Kidney epithelial cell (primary cell): ENCODE results near the gene TRANK1. TPM values are rescaled to one million over a fixed set of nuclear protein-coding genes. Genes with fewer than 3 reads are reported as not detected.

Experiments
- DNase-seq: peaks from one replicate; pipeline ENCODE4 v3.0.0-alpha.2; 2010; ENCODE audit warnings: low read depth
- H3K27me3 ChIP-seq: 2 replicates; pipeline ENCODE4 v1.6.0; 2011; ENCODE audit warnings: low read length; ENCODE audit not compliant: control insufficient read depth, insufficient read depth
- H3K36me3 ChIP-seq: 2 replicates; pipeline ENCODE4 v1.5.1; 2011; ENCODE audit warnings: low read length; ENCODE audit not compliant: control insufficient read depth, insufficient read depth
- H3K4me3 ChIP-seq: 2 replicates; pipeline ENCODE4 v1.5.1; 2011; ENCODE audit warnings: low read depth, mild to moderate bottlenecking, control low read depth, low read length
- CTCF ChIP-seq: IDR thresholded peaks from 2 replicates; pipeline ENCODE4 v1.5.1; 2011; ENCODE audit warnings: mild to moderate bottlenecking, moderate library complexity, low read length, control low read depth, inconsistent platforms; ENCODE audit not compliant: insufficient read depth, poor library complexity, severe bottlenecking
- total RNA-seq: library from RNA; depleted of rRNA; stranded (reverse); fragments of >200 nt; gene quantifications from 2 replicates; pipeline ENCODE4 v1.2.3, GENCODE V29; 2015

Gene TRANK1
- total RNA-seq, 1 donor from 2014 or later: 7.1 TPM

DNA sequence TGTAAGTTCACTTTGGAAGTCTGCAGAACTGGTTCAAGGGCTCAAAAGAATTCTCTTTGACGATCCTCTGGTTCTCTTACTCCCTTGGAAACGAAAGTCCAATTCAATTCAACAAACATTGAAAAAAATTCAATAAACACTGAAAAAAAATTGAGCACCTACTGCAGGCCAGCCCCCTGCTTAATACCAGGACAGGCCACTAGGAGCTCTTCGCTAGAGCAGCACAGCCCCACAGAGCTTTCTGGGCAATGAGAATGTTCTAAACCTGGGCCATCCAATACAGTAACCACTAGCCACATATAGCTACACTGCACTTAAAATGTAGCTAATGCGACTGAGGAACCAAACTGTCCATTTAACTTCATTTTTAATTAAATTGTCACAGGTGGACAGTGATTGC, 130.1 kb downstream of the TRANK1 start:
- Histone ChIP-seq H3K36me3 (no peaks in the 10 kb centered on the region), H3K27me3 (peaks cover 2% of the 10 kb centered on the region), H3K4me3 (no peak overlapping the region)
- peak; percentile 3 for TF ChIP-seq CTCF
- no peak for DNase-seq

- Histone ChIP-seq H3K4me3 (no peak overlapping the region), H3K36me3 (no peaks in the 10 kb centered on the region), H3K27me3 (peaks cover 2% of the 10 kb centered on the region)
- no peak for TF ChIP-seq CTCF
- DNase-seq: no peak
These were observed 130.7 kb downstream of the TRANK1 start for GRCh38 chr3:36814066-36814717.

GRCh38 chr3:36813305-36813704, 131.5 kb downstream of the TRANK1 start:
- no peak for TF ChIP-seq CTCF
- H3K36me3 ChIP-seq: no peaks in the 10 kb centered on the region
- peaks cover 2% of the 10 kb centered on the region for H3K27me3 ChIP-seq
- H3K4me3 ChIP-seq: no peak overlapping the region
- no peak for DNase-seq

DNA sequence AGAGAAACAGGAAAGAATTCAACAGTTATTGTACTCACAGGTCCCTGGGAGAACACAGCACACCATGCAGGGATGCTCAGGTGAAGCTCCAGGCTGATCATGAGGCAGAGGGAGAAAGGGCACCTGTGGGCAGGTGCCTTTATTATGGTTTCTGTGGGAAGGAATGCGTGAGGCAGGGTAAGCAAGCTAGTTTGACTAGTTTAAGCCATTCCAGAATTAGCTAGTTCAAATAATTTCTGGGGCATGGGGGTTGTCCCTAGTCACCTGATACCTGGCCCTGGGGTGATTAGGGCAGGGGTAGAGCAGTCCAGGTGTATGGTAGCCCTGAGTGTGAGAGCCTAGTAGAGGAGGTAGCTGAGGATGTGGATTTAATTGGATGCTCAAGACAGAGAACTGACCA, 132.6 kb downstream of the TRANK1 start:
- H3K36me3 ChIP-seq: no peaks in the 10 kb centered on the region
- DNase-seq: no peak
- TF ChIP-seq CTCF: no peak
- no peak overlapping the region for H3K4me3 ChIP-seq
- H3K27me3 ChIP-seq: peaks cover 2% of the 10 kb centered on the region

DNA sequence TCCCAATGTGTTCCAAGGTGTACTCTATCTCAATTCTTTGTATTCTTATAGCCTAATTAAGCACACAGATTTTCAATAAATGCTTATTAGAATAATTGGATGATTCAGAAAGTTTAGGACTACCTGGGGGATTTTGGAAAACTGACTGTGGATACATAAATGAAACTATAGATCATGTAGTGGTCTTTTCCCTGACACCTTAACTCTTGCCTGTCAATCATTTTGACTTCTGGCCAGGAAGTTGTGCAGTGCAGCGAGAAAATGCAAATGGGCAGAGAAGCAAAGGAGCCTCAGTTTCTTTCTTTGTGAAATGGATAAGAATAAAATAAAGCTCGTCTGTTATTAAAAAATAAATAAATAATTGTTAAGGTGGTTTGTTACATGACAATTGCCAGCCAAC, 133.1 kb downstream of the TRANK1 start:
- no peak for TF ChIP-seq CTCF
- no peak for DNase-seq
- Histone ChIP-seq H3K27me3 (peaks cover 2% of the 10 kb centered on the region), H3K36me3 (no peaks in the 10 kb centered on the region), H3K4me3 (no peak overlapping the region)

- no peak overlapping the region for H3K4me3 ChIP-seq
- H3K36me3 ChIP-seq: no peaks in the 10 kb centered on the region
- TF ChIP-seq CTCF: no peak
- no peaks in the 10 kb centered on the region for H3K27me3 ChIP-seq
- no peak for DNase-seq
These were observed 140.4 kb downstream of the TRANK1 start for GRCh38 chr3:36804295-36805055.
